ENCODE results near the gene IGF2BP3.
"Not testable (repeated sequence)": the region's sequence is repeated elsewhere in the genome, so short reads cannot be mapped to it uniquely, and the experiment has no call there.

The IGF2BP3 gene

DNA sequence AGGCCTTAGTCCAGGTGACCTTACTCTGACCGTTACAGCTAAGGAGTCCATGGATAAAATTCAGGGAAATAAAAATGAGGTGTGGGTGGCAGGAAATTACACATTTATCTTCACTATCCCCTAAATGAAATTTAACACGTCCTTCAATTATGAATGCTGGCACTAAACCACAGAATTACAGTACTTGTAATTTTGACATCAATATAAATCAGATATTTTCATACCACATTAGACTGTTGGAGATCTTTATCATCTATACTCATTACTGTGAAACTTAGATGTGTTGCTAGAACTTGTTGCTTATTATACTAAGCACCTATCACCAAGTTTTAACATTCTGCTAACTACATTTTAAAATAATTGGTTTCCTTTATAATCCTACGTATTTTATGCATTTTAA, 51.1 kb downstream of the IGF2BP3 start:
- no peak for DNase-seq

DNA sequence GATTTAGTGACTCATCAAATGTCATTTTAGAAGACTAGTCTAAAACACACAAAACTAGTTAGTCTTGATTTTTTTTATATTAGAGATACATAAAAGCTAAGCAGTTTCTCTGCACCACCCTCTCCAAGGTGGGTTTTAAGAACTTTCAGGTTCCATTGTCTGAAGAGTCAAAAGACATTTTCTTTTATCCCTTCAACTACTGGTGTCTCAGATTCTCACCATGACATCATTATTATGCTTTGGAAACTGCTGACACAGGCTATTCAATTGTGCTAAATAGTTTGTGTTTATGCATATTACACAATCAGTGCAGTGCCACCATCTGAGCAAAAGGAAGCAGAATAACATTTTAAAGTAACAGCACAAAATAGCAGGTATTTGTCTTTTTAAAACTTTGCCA, 52.2 kb downstream of the IGF2BP3 start:
- DNase-seq = no peak

GRCh38 chr7:23415198-23415597, 55.1 kb downstream of the IGF2BP3 start:
- no peak for DNase-seq

GRCh38 chr7:23410446-23411183, 59.7 kb downstream of the IGF2BP3 start:
- no peak for DNase-seq

DNA sequence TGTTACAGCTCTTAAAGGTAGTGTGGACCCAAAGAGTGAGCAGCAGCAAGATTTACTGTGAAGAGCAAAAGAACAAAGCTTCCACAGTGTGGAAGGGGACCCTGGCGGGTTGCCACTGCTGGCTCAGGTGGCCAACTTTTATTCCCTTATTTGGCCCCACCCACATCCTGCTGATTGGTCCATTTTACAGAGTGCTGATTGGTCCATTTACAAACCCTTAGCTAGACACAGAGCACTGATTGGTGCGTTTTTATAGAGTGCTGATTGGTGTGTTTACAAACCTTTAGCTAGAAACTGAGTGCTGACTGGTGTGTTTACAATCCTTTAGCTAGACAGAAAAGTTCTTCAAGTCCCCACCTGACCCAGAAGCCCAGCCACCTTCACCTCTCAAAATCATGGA, 63.7 kb downstream of the IGF2BP3 start:
- not testable (repeated sequence) for DNase-seq

GRCh38 chr7:23405240-23405618, 65.1 kb downstream of the IGF2BP3 start:
- no peak for DNase-seq

DNA sequence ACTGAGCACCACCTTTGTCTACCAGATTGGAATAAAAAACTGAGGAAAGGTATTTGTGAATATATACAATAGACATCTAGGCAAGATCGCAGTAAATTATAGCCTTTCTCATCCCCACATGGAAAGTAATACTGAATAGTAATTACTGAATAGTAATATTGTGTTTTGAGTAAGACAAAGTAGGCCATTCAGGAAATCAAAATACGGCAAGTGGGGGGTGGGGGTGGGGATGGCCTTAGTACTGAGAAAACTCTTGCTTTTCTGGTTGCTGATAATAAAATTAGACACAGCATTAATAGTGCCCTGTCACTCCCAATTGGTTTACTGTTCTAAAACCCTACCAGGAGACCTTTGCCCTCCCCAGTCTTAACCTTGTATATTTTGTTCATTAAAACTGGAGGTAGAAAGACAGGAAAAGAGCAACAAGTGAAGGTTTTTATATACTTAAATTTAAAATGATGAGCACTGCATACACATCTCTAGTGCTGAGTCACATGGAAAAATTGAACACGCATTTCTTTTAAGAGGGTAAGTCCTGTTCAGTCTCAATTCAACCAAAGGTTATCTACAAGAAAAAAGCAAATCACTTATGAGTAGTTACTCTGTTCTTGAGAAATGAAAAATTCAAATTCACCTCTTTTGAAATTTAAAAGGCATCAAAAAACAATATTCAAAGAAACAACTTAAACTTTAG, 65.6 kb downstream of the IGF2BP3 start:
- no peak for DNase-seq

DNA sequence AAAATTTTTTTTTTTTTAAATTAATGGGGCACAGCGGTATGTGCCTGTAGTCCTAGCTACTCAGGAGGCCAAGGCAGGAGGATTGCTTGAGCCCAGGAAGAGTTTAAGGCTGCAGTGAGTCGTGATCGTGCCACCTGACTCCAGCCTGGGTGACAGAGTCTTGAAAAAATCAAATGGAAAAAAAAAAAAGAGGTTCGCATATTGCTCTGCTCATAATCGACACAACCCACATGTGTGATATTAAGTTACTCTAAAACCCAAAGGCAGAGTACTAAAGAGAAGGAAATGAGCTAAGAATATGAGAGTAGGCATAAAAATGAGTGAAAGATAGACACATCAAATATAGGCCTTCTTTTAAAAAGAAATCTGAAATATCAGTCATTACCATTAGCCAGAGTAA, 66.3 kb downstream of the IGF2BP3 start:
- DNase-seq = no peak

DNA sequence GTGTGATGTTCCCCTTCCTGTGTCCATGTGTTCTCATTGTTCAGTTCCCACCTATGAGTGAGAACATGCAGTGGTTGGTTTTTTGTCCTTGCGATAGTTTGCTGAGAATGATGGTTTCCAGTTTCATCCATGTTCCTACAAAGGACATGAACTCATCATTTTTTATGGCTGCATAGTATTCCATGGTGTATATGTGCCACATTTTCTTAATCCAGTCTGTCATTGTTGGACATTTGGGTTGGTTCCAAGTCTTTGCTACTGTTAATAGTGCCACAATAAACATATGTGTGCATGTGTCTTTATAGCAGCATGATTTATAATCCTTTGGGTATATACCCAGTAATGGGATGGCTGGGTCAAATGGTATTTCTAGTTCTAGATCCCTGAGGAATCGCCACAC, 72.2 kb downstream of the IGF2BP3 start:
- DNase-seq = not testable (repeated sequence)

DNA sequence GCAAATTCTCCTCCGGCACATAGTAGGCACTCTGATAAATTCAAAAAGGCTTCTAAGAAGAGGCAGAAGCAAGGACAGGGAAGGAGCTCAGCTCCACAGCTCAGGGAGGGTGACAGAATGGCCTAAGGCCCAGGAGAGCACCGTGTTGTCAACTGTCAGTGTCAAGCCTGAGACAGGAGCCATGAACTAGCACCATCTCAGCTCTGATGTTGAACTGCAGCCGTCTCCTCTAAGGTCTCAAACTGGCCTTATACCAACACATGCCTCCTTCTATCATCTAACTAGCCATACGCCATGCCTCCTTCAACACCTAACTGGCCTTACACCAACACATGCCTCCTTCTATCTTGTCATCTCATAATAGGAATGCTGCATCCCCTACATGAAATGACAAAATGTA, 73.0 kb downstream of the IGF2BP3 start:
- no peak for DNase-seq

DNA sequence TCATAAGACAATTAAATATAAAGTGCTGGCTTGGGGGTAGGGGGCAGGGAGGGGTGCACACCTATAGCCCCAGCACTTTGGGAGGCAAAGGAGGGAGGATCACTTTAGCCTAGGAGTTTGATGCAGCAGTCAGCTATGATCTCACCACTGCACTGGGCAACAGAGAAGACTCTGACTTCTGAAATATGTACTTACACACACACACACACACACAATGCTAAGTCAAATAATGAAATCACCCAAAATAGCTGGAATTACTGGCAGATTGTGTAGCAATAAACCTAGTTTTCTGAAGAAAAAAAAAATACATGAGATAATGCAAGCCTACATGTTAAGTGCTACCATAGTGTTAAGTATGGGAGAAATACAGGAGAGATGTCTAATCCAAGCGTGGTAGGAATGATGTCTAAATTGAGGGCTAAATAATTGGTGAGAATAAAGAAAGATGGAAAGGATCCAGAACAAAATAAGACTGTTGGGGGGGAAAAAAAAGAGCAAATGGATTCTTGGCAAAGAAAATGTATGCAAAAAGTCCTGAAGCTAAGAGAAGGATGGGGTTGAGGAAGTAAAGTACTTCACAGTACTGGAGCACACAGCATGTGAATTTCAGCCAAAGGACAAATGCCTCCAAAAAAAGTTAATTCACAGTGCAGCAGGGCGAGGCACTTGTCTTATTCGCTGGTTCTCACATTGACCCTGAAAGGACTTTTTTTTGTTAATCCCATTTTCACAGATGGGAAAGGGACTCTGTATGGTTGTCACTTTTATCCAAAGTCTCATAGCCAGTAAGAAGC, 73.9 kb downstream of the IGF2BP3 start:
- DNase-seq = no peak

GRCh38 chr7:23394488-23395171, 75.7 kb downstream of the IGF2BP3 start:
- DNase-seq = no peak

- DNase-seq = no peak
These were observed 76.7 kb downstream of the IGF2BP3 start for GRCh38 chr7:23393636-23394035.

GRCh38 chr7:23389701-23390100, 80.6 kb downstream of the IGF2BP3 start:
- DNase-seq = no peak

DNA sequence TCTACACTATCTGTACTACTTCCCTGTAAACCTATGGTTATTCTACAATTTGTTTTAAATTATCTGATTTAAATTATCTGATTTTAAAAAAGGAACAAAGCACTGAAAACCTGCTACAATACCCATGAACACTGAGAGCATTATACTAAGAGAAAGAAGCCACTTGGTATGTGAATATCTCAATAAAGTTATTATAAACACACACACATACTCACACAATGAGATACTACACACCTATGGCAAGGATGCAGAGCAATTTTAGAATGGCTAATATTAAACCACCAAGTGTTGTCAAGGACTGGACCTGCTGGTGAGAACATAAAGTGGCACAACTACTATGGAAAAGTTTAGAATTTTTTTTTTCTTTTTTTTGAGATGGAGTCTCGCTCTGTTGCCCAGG, 82.7 kb downstream of the IGF2BP3 start:
- DNase-seq = no peak

DNA sequence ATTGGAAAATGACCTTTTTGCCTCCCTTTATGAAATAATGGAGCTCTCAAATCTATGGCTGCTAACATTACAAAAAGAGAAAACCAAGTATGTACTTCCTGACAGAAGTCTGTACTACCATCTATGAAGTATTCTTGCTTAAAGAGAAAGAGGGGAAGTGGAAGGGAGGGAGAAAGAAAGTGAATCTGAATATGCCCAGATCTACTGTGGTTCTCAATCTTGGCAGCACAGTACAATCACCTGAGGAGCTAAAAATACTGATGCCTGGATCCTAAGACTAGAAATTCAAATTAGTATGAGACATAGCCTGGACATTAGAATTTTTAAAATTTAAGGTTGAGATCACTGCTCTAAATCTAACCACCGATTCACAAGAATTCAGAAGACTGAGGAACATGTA, 85.2 kb downstream of the IGF2BP3 start:
- no peak for DNase-seq

DNA sequence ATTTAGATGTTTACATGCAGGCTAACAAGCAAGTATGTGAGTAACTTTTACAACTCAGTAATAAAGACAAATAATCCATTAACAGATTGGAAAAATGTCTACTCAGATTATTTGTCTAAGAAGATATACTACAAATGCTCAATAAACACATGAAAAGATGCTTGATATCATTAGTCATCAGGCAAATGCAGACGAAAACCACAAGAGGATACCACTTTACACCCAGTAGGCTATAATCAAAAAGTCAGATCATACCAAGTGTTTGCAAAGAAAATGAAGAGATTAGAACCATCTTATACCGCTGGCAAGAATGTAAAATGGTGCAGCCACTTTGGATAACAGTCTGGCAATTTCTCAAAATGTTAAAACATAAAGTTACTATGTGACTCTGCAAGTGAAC, 87.1 kb downstream of the IGF2BP3 start:
- no peak for DNase-seq

DNA sequence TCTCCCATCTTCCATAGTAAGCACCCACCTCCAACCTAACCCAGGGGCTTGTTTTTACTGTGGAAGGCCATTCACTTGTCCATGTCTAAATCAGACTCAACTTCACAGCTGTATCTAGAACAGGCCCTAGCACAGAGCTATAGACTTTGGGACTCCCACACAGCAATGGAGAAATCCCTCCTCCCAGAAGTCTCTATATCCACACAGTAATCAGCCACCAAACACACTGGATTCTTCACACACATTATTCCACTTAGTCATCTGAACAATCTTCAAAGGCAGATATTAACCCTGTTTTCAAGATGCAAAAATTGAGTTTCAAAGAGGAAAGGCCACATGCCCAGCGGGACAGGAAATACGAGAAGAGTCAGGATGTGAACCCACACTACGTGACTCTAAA, 89.3 kb downstream of the IGF2BP3 start:
- no peak for DNase-seq

GRCh38 chr7:23380556-23380955, 89.7 kb downstream of the IGF2BP3 start:
- DNase-seq = no peak

- DNase-seq = no peak
These were observed 91.3 kb downstream of the IGF2BP3 start for GRCh38 chr7:23378996-23379395.

DNA sequence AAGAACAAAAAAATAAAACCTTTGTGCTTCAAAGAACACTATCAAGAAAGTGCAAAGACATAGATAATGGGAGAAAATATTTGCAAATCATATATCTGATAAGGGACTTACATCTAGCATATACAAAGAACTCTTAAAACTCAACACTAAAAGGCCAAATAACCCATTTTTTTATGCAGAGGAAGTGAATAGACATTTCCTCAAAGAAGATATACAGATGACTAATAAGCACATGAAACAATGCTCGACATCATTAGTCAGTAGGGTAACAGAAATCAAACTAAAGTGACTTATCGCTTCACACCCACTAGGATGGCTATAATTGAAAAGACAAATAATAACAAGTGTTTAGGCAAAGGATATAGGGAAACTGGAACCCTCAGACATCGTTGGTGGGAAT, 93.2 kb downstream of the IGF2BP3 start:
- DNase-seq = no peak

GRCh38 chr7:23373151-23374004, 96.9 kb downstream of the IGF2BP3 start:
- DNase-seq = no peak

All from islet precursor cell (in vitro differentiated cells).